Breast epithelium (tissue), 3 donors: ENCODE results near the gene CEBPB.

Source experiments
- POLR2A ChIP-seq: fragments of 450-650 bp; IDR thresholded peaks from one replicate; pipeline ENCODE4 v1.6.1; 2016; ENCODE audit warnings: antibody characterized with exemption, mild to moderate bottlenecking, moderate library complexity
- POLR2AphosphoS5 ChIP-seq, 3 donors: sonication (generic); formaldehyde crosslinking; IDR thresholded peaks; one replicate each; pipeline ENCODE4 v1.6.1; 2017; ENCODE audit warnings: antibody characterized with exemption in 3 of 3

DNA sequence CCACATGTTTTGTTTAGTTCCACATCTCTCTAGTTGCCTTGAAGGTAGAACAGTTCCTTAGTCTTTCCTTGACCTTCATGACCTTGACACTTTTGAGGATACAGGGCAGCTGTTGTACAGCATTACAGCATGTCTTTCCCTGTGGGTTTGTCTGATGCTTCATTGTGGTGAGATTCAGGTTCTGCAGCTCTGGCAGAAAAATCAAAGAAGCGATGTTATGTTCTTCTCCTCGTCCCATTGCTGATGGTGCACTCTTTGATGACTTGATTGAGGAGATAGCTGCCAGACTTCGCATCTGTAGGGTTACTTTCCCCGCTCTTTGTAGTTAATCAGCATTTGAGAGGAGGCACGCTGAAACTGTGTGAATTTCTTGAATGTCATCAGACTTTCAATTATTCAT lies 12.0 kb downstream of the CEBPB start:
- no peak for TF ChIP-seq POLR2A
- TF ChIP-seq POLR2AphosphoS5 (IDR thresholded peaks at IDR 0.05), result no peak
